K562 (cell line): ENCODE results near the gene IFFO2. TPM values are rescaled to one million over a fixed set of nuclear protein-coding genes. Genes with fewer than 3 reads are reported as not detected.

ENCODE experiments used
- ATAC-seq: fragments of 200-7000 bp; cut with Tn5 transposase; 3 replicates; pipeline ENCODE4 v1.9.1; 2020; ENCODE audit warnings: moderate library complexity
- BruUV-seq: library from RNA; stranded (reverse); fragments of 400-500 nt; replicated peaks from 2 replicates; lab custom pipeline; 2021; lab: Mats Ljungman, UMichigan
- CTCF ChIA-PET: fragments of 300-600 bp; formaldehyde crosslinking; extraction: SDS; loops from one replicate; lab custom pipeline; 2021; ENCODE audit warnings: low intra/inter-chr PET ratio; lab: Yijun Ruan, JAX
- POLR2A ChIA-PET: fragments of 300-600, 350-650 bp; sonication (Branson Sonifier 250); formaldehyde crosslinking; extraction: SDS; loops from one replicate; lab custom pipeline; 2021; ENCODE audit warnings: antibody characterized with exemption, inconsistent platforms; lab: Yijun Ruan, JAX
- DNase-seq, 4 experiments: peaks; one replicate each; pipeline versions ENCODE4 v3.0.0 to v3.0.0-alpha.2; 2011 to 2018; ENCODE audit warnings: low spot score in 3 of 4, mixed read lengths in 3 of 4; ENCODE audit errors: extremely low read depth in 1 of 4
- FAIRE-seq: peaks from 2 replicates; lab custom pipeline; 2011; peaks lifted over from hg19 to GRCh38; lab: Jason Lieb, UNC
- H2AFZ ChIP-seq: 2 replicates; pipeline ENCODE4 v1.6.0; 2011; ENCODE audit warnings: low read depth, low read length, control low read depth, inconsistent platforms
- H3K27ac ChIP-seq: fragments of 200-600 bp; 3 replicates; pipeline ENCODE4 v1.8.0; 2011; ENCODE audit warnings: low read depth, mild to moderate bottlenecking, control low read depth, inconsistent platforms, low read length, moderate library complexity, mixed read lengths; ENCODE audit errors: extremely low read depth
- H3K27me3 ChIP-seq, 2 experiments: fragments of 300-600 bp in 1 of 2; 2 replicates in 1 of 2; 3 replicates in 1 of 2; pipeline versions ENCODE4 v1.6.0 to v1.8.0; 2011; ENCODE audit warnings: inconsistent platforms in 2 of 2, low read length in 2 of 2, mild to moderate bottlenecking in 1 of 2, mixed read lengths in 1 of 2, moderate library complexity in 1 of 2; ENCODE audit not compliant: control insufficient read depth in 2 of 2, insufficient read depth in 2 of 2
- H3K36me3 ChIP-seq: fragments of 300-600 bp; 3 replicates; pipeline ENCODE4 v1.8.0; 2011; ENCODE audit warnings: mild to moderate bottlenecking, low read length, inconsistent platforms; ENCODE audit not compliant: control insufficient read depth, insufficient read depth
- H3K4me1 ChIP-seq, 2 experiments: fragments of 200-600 bp in 1 of 2; replicated peaks in 1 of 2; 2 replicates in 1 of 2; 3 replicates in 1 of 2; pipeline versions ENCODE4 v1.5.1 to v1.8.0; 2011; ENCODE audit warnings: inconsistent platforms in 2 of 2, low read length in 2 of 2, mild to moderate bottlenecking in 1 of 2, mixed read lengths in 1 of 2, moderate library complexity in 1 of 2; ENCODE audit not compliant: control insufficient read depth in 2 of 2, insufficient read depth in 2 of 2
- H3K4me2 ChIP-seq: 2 replicates; pipeline ENCODE4 v1.6.1; 2011; ENCODE audit warnings: low read length, control low read depth, inconsistent platforms, mixed read lengths; ENCODE audit not compliant: insufficient read depth
- H3K4me3 ChIP-seq: fragments of 200-600 bp; sonication (generic), shearing (Covaris generic); 2 replicates; pipeline ENCODE4 v1.5.1; 2016; ENCODE audit warnings: control low read depth, inconsistent platforms
- H3K79me2 ChIP-seq: fragments of 200-600 bp; 3 replicates; pipeline ENCODE4 v1.8.0; 2011; ENCODE audit warnings: low read length, inconsistent platforms; ENCODE audit not compliant: control insufficient read depth, insufficient read depth
- H3K9ac ChIP-seq, 2 experiments: 2 replicates each; pipeline versions ENCODE4 v1.6.0 to v1.6.1; 2011; ENCODE audit warnings: low read depth in 2 of 2, low read length in 2 of 2, control low read depth in 1 of 2, inconsistent platforms in 1 of 2, mild to moderate bottlenecking in 1 of 2, mixed read lengths in 1 of 2; ENCODE audit not compliant: insufficient read depth in 1 of 2
- H3K9me1 ChIP-seq: one replicate; pipeline ENCODE4 v1.6.0; 2011; ENCODE audit warnings: inconsistent platforms, mild to moderate bottlenecking, low read length, moderate library complexity; ENCODE audit not compliant: control insufficient read depth, insufficient read depth
- H3K9me3 ChIP-seq: replicated peaks from 2 replicates; pipeline ENCODE4 v1.5.1; 2011; ENCODE audit warnings: low read depth, low read length, inconsistent platforms; ENCODE audit not compliant: control insufficient read depth, insufficient read depth
- H4K20me1 ChIP-seq: replicated peaks from 2 replicates; pipeline ENCODE4 v1.6.1; 2011; ENCODE audit warnings: low read length, inconsistent platforms, mixed read lengths; ENCODE audit not compliant: control insufficient read depth, insufficient read depth
- CBX3 ChIP-seq, 2 experiments: IDR thresholded peaks; 1 replicate in 1 of 2; 2 replicates in 1 of 2; pipeline ENCODE4 v1.6.1; 2012; ENCODE audit warnings: inconsistent platforms in 2 of 2, low read length in 2 of 2, borderline replicate concordance in 1 of 2, control low read depth in 1 of 2
- COPS2 ChIP-seq: fragments of 450-650 bp; conservative IDR thresholded peaks from 2 replicates; pipeline ENCODE4 v1.6.1; 2016; ENCODE audit warnings: mild to moderate bottlenecking, moderate library complexity
- DNMT1 ChIP-seq: fragments of 450-650 bp; IDR thresholded peaks from 2 replicates; pipeline ENCODE4 v1.6.1; 2016; ENCODE audit warnings: antibody characterized with exemption, mild to moderate bottlenecking
- DPF2 ChIP-seq: fragments of 450-650 bp; IDR thresholded peaks from 2 replicates; pipeline ENCODE4 v1.6.1; 2016
- EP300 ChIP-seq: IDR thresholded peaks from 2 replicates; pipeline ENCODE4 v1.6.1; 2012; ENCODE audit warnings: low read length, improper control_type of control experiment
- ETS2 ChIP-seq: IDR thresholded peaks from 2 replicates; pipeline ENCODE4 v1.6.1; 2016; ENCODE audit warnings: borderline replicate concordance, missing genetic modification characterization, mild to moderate bottlenecking, moderate library complexity, missing compliant biosample characterization; ENCODE audit not compliant: poor library complexity, severe bottlenecking
- MAFF ChIP-seq: IDR thresholded peaks from 2 replicates; pipeline ENCODE4 v1.6.1; 2012; ENCODE audit warnings: low read length, improper control_type of control experiment
- MCM2 ChIP-seq: fragments of 450-650 bp; IDR thresholded peaks from 2 replicates; pipeline ENCODE4 v1.6.1; 2017; ENCODE audit warnings: low read depth, mild to moderate bottlenecking
- PATZ1 ChIP-seq: fragments of 250-450 bp; sonication (Bioruptor Pico); IDR thresholded peaks from 2 replicates; pipeline ENCODE4 v1.5.0; 2020; ENCODE audit warnings: mild to moderate bottlenecking, borderline replicate concordance
- POLR3A ChIP-seq: IDR thresholded peaks from 2 replicates; pipeline ENCODE4 v1.6.1; 2011; ENCODE audit warnings: borderline replicate concordance, mild to moderate bottlenecking, moderate library complexity; ENCODE audit not compliant: insufficient read length, insufficient read depth; ENCODE audit errors: extremely low read depth
- RBM25 ChIP-seq: fragments of 200-400 bp; formaldehyde crosslinking; IDR thresholded peaks from 2 replicates; pipeline ENCODE4 v1.6.1; 2018; ENCODE audit warnings: low read length, low read depth, moderate library complexity; ENCODE audit not compliant: severe bottlenecking
- RBM34 ChIP-seq: fragments of 200-400 bp; formaldehyde crosslinking; IDR thresholded peaks from 2 replicates; pipeline ENCODE4 v1.6.1; 2018; ENCODE audit warnings: low read length, borderline replicate concordance; ENCODE audit not compliant: insufficient read depth
- SMARCB1 ChIP-seq: IDR thresholded peaks from 2 replicates; pipeline ENCODE4 v1.6.1; 2011; ENCODE audit warnings: improper control_type of control experiment, low read depth; ENCODE audit not compliant: insufficient read length
- SNRNP70 ChIP-seq: fragments of 200-400 bp; formaldehyde crosslinking; optimal IDR thresholded peaks from 2 replicates; pipeline ENCODE3; 2017; ENCODE audit warnings: low read depth, low read length
- SRSF7 ChIP-seq: fragments of 200-400 bp; formaldehyde crosslinking; optimal IDR thresholded peaks from 2 replicates; pipeline ENCODE3; 2017; ENCODE audit warnings: mild to moderate bottlenecking, low read depth, low read length
- TAL1 ChIP-seq: fragments of 450-650 bp; IDR thresholded peaks from 2 replicates; pipeline ENCODE4 v1.6.1; 2016; ENCODE audit warnings: mild to moderate bottlenecking
- ZC3H8 ChIP-seq: fragments of 450-650 bp; IDR thresholded peaks from 2 replicates; pipeline ENCODE4 v1.6.1; 2017
- ZFP1 ChIP-seq: fragments of 450-650 bp; formaldehyde crosslinking; IDR thresholded peaks from 2 replicates; pipeline ENCODE4 v1.4.0; 2020; ENCODE audit warnings: mild to moderate bottlenecking, mixed read lengths
- ZFPM2 ChIP-seq: fragments of 250-450 bp; sonication (Bioruptor Pico); IDR thresholded peaks from 2 replicates; pipeline ENCODE4 v1.5.1; 2022; ENCODE audit warnings: mild to moderate bottlenecking
- ZKSCAN3 ChIP-seq: fragments of 250-450 bp; sonication (Bioruptor Pico); IDR thresholded peaks from 2 replicates; pipeline ENCODE4 v1.4.0; 2020
- ZNF507 ChIP-seq: conservative IDR thresholded peaks from 2 replicates; pipeline ENCODE4 v1.6.1; 2017; ENCODE audit warnings: missing genetic modification characterization, missing compliant biosample characterization
- ZNF584 ChIP-seq: fragments of 200-800 bp; sonication (Bioruptor generic); IDR thresholded peaks from 2 replicates; pipeline ENCODE4 v1.6.1; 2016; ENCODE audit warnings: low read depth, mild to moderate bottlenecking, missing genetic modification characterization, missing compliant biosample characterization
- ZNF586 ChIP-seq: fragments of 450-650 bp; formaldehyde crosslinking; conservative IDR thresholded peaks from 2 replicates; pipeline ENCODE4 v1.4.0; 2020; ENCODE audit warnings: mild to moderate bottlenecking, moderate library complexity
- ZNF696 ChIP-seq: fragments of 250-450 bp; sonication (Bioruptor Pico); conservative IDR thresholded peaks from 2 replicates; pipeline ENCODE4 v1.4.0; 2020; ENCODE audit warnings: mild to moderate bottlenecking, moderate library complexity
- WGBS: fragments of 100-300 bp; shearing (Covaris generic); methylation state at CpG from one replicate; pipeline ENCODE4 v1.1.6; 2016; ENCODE audit warnings: low coverage, mixed read lengths; ENCODE audit not compliant: insufficient coverage; ENCODE audit errors: missing lambda C conversion rate; 5-methylcytosine and 5-hydroxymethylcytosine counted together
- in situ Hi-C: fragments of 300-500 bp; cut with MboI; formaldehyde crosslinking; loops from 4 replicates; pipeline ENCODE4 v1.15.0; 2018; ENCODE audit warnings: inconsistent platforms, mixed read lengths
- intact Hi-C: fragments of 100-400 bp; cut with micrococcal nuclease; formaldehyde crosslinking; loops from 2 replicates; pipeline ENCODE4 v1.14.2; 2022
- polyA plus RNA-seq, 8 experiments: library from polyadenylated mRNA; depleted of rRNA in 4 of 8; stranded (reverse) in 5 of 8; unstranded in 3 of 8; fragments of >200 nt; fragmentation: Nextera tagmentation in 2 of 8; fragmentation: Illumina TruSeq in 1 of 8; extraction: Ambion mirVana in 2 of 8; extraction: Trizol in 1 of 8; gene quantifications; 2 replicates each; pipeline versions ENCODE4 v1.2.1 to v1.2.3, GENCODE V29; 2011 to 2014; ENCODE audit warnings: inconsistent platforms in 1 of 8, missing spikeins in 1 of 8
- total RNA-seq, 7 experiments: library from RNA; depleted of rRNA in 6 of 7; stranded (reverse); fragments of >200 nt in 6 of 7; fragmentation: Illumina TruSeq in 2 of 7; extraction: Trizol in 2 of 7; gene quantifications; 2 replicates each; pipeline versions ENCODE4 v1.2.1 to v1.2.3, GENCODE V29; 2011 to 2021; ENCODE audit warnings: low replicate concordance in 1 of 7

The IFFO2 gene
- total and polyA plus RNA-seq, 9 of the 15 experiments (the other 6 are each of a cell fraction or from before 2014, with no cell fraction given) = 0.15 to 1.0 (median 0.44) TPM; not detected in 2

DNA sequence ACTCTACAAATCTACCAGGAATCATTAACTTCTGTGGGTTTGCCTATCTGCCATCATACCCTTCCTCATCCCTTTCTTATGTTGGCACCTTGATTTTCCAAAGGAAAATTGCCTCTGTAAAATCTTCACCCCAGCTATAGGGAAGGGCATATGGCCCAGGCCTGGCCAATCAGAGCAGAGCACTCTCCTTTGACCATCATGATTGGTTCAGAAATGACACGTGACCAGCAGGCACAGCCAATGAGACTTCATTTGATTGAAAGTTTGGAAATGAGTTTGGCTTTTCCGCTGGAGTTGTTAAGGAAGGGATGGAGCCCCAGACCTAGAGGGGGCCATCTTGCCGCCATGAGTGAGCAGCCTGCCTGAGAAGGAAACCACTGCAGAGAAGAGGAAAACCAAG lies 35.1 kb upstream of the IFFO2 start (continued):
- no peak for TF ChIP-seq ZNF507 (tag)
- no peak for TF ChIP-seq SMARCB1
- TF ChIP-seq RBM25 = peak; percentile 24
- TF ChIP-seq ZKSCAN3 (CRISPR knock-in tag) = no peak
- no peak for TF ChIP-seq MAFF
- 0 out of 3 replicates have a peak, but pooled peaks of 1 of the 2 experiments have one; percentile 68 for TF ChIP-seq CBX3 (IDR thresholded peaks at IDR 0.05; ENCODE audit: borderline replicate concordance in 1 of 2, low read length in 2 of 2)
- TF ChIP-seq SNRNP70 = no peak

DNA sequence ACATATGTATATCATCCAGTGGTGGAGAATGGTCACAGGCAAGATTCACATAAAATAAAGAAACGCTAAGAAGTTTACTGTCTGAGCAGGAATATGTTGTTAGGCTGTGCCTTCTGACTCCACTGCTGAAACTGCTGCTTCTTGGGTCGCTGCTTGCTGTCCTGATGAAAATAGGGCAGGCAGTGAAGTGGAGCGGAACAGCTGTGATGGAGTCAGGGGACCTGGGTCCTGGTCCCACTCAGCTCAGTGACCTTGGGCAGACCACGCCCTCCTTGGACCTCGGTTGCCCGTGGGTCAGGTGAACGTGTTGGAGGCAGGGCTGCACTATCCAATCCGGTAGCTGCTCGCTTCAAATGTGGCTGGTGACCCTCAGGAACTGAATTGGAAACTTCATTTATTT lies 33.4 kb upstream of the IFFO2 start:
- Histone ChIP-seq H3K36me3 (no peaks in the 10 kb centered on the region), H3K9ac (no peak overlapping the region), H3K4me3 (no peak overlapping the region), H3K9me1 (no peaks in the 10 kb centered on the region), H3K27ac (no peak overlapping the region), H3K9me3 (no peaks in the 10 kb centered on the region), H3K4me1 (no peaks in the 10 kb centered on the region), H4K20me1 (no peaks in the 10 kb centered on the region), H3K79me2 (no peaks in the 10 kb centered on the region), H3K4me2 (no peak overlapping the region), H3K27me3 (peaks cover 16 to 58% of the 10 kb centered on the region in 2 experiments; a peak in 4 of 5 replicates), H2AFZ (no peak overlapping the region)
- ATAC-seq (no peak), DNase-seq (no peak), FAIRE-seq (no peak)
- 0% methylated on average over 9 of the region's 9 CpGs for WGBS
- no TSS peak for BruUV-seq
- ChIA-PET CTCF (no interaction called here), POLR2A (interaction anchor here (0.5 to 0.8 kb wide), 3 partner anchors 13 to 225 kb away, joined by 3 read pairs; no protein-coding TSS in a partner anchor)
- in situ Hi-C loops = no loop called here
- intact Hi-C loops = no loop called here
- TF ChIP-seq ETS2 (tag) (no peak), EP300 (no peak), COPS2 (no peak), DPF2 (no peak), RBM34 (no peak), ZNF586 (CRISPR knock-in tag) (no peak), ZNF696 (CRISPR knock-in tag) (no peak), TAL1 (no peak), MCM2 (no peak), ZC3H8 (no peak), POLR3A (no peak), MAFF (no peak), DNMT1 (no peak), ZFP1 (CRISPR knock-in tag) (no peak), ZNF584 (CRISPR knock-in tag) (no peak), ZFPM2 (CRISPR knock-in tag) (no peak), SRSF7 (no peak), PATZ1 (no peak)
